GM19238 (cell line): ENCODE measurements around the gene HMGXB3.
"Not testable (repeated sequence)": the region's sequence is repeated elsewhere in the genome, so short reads cannot be mapped to it uniquely, and the experiment has no call there.

Source experiments
- DNase-seq: peaks from one replicate; pipeline ENCODE4 v3.0.0; 2011; ENCODE audit warnings: low spot score; ENCODE audit not compliant: insufficient read length

Gene HMGXB3

DNA sequence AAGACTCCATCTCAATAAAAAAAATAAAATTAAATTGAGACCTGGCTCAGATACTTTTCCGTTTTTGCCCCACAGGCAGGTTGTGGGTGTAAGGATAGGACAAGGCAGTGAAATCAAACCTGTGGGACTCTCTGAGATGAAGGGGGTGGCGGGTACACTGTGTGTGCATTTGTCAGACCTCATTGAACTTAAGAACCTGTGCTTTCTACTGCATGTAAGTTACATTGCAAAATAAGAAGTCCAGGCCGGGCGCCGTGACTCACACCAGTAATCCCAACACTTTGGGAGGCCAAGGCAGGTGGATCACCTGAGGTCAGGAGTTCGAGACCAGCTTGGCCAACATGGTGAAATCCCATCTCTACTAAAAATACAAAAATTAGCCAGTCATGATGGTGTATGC, 84.2 kb downstream of the HMGXB3 start:
- DNase-seq, result not testable (repeated sequence)

GRCh38 chr5:150085191-150085912, 84.8 kb downstream of the HMGXB3 start:
- DNase-seq, result no peak

DNA sequence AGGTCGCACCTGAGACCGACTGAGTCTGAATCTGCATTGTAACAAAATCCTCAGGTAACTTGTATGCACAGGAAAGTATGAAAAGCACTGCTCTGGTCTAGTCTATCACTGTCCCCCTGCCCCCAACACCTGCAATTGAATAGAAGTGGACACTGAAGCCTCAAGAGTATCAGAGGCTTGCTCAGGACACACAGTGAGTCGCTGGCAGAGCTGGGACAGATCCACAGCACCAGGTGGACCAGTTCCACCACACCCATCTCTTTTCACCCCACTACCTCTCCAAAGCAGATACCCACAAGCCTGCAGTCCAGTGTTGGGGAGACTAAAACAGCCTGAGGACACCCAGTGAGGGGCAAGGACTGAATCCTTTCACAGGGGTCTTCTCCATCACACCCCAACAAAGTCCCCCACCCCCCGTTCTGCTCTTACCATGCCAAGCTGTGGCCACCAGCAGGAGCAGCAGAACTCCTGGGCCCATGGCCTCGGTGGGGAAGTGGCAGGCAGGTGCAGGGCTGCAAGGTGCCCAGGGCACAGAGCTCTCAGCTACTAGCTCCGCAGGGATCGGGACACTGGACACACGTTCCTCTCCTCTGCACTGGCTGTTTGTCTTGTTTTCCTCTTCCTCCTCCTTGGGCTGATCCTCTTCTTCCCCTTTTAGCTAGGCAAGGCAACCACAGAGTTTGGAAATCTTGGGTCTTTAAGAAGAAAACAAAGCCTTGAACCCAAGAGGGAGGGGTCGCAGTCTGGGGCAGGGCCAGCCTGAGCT, 85.6 kb downstream of the HMGXB3 start, which contains the start of gene CSF1R:
CSF1R (minus strand) TSS at position 605 of the 766 bp plus-strand sequence; CDS start at position 478, 127 bp downstream.
- DNase-seq, result no peak

- no peak for DNase-seq
Measured at GRCh38 chr5:150092159-150092787, 91.7 kb downstream of the HMGXB3 start.

DNA sequence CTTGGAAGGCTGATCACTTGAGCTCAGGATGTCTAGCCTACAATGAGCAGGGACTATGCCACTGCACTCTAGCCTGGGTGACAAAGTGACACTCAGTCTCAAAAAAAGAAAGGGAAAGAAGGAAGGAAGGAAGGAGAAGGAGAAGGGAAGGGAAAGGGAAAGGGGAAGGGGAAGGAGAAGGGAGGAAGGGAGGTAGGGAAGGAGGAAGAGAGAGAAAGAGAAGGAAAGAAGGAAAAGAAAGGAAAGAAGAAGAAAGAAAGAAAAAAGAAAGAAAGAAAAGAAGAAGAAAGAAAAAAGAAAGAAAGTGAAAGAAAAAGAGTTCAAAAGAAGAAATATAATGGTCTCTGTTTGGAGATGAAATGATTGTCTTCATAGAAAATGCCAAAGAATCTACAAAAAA, 96.6 kb downstream of the HMGXB3 start:
- DNase-seq, result no peak

DNA sequence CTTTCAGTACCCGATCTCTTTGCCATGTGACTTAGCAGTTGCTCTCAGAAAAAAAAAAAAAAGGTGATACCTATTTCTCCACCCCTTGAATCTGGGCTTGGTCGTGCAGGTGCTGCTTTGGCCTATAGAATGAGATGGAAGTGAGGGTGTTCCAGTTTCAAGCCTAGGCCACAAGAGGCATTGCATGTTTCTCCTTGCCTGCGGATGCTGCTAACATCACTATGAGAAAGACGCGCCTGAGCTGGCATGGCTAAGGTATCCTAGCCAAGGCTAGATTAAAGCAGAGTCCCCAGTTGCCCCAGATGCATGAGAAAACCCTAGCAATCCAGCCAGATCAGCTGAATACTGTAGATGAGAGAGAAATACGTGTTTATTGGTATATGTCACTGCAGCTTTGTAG, 100.5 kb downstream of the HMGXB3 start:
- DNase-seq, result no peak
